H1 (cell line): ENCODE data around the gene SBSN. TPM values are rescaled to one million over a fixed set of nuclear protein-coding genes. Genes with fewer than 3 reads are reported as not detected.

Source experiments
- CTCF ChIA-PET: fragments of 300-600 bp; sonication (Branson Sonifier 250); formaldehyde crosslinking; loops from one replicate; lab custom pipeline; 2021; ENCODE audit not compliant: partially characterized antibody; lab: Charles Lee
- POLR2A ChIA-PET: fragments of 300-600 bp; sonication (Branson Sonifier 250); formaldehyde crosslinking; loops from one replicate; lab custom pipeline; 2021; ENCODE audit warnings: inconsistent platforms; ENCODE audit not compliant: partially characterized antibody; lab: Charles Lee
- DNase-seq, 2 experiments: peaks; one replicate each; pipeline versions ENCODE4 v3.0.0 to v3.0.0-alpha.2; 2010 to 2022; ENCODE audit warnings: low spot score in 2 of 2, low read depth in 1 of 2, mixed read lengths in 1 of 2
- FAIRE-seq: peaks from 2 replicates; lab custom pipeline; 2011; peaks lifted over from hg19 to GRCh38; lab: Jason Lieb, UNC
- H2AFZ ChIP-seq: 2 replicates; pipeline ENCODE4 v1.8.1; 2012; ENCODE audit warnings: low read length, inconsistent platforms
- H2AK5ac ChIP-seq: 2 replicates; pipeline ENCODE4 v1.6.1; 2013; ENCODE audit warnings: low read depth, low read length
- H2BK120ac ChIP-seq: replicated peaks from 2 replicates; pipeline ENCODE3; 2013; ENCODE audit warnings: low read depth, low read length, inconsistent platforms
- H2BK12ac ChIP-seq: 2 replicates; pipeline ENCODE4 v1.6.1; 2013; ENCODE audit warnings: low read depth, low read length
- H2BK15ac ChIP-seq: 2 replicates; pipeline ENCODE4 v1.6.1; 2013; ENCODE audit warnings: low read length
- H2BK20ac ChIP-seq: 2 replicates; pipeline ENCODE4 v1.6.1; 2013; ENCODE audit warnings: low read length
- H2BK5ac ChIP-seq: 2 replicates; pipeline ENCODE4 v1.6.1; 2013; ENCODE audit warnings: low read depth, low read length
- H3K14ac ChIP-seq: 2 replicates; pipeline ENCODE4 v1.6.1; 2013; ENCODE audit warnings: inconsistent platforms; ENCODE audit not compliant: insufficient read length
- H3K18ac ChIP-seq: 2 replicates; pipeline ENCODE4 v1.6.1; 2013; ENCODE audit warnings: low read length; ENCODE audit errors: extremely low read depth
- H3K23ac ChIP-seq: 2 replicates; pipeline ENCODE4 v1.6.1; 2013; ENCODE audit warnings: inconsistent platforms; ENCODE audit not compliant: insufficient read length
- H3K23me2 ChIP-seq: 2 replicates; pipeline ENCODE4 v1.6.1; 2013; ENCODE audit warnings: low read depth, low read length
- H3K27ac ChIP-seq: 2 replicates; pipeline ENCODE4 v1.6.1; 2011; ENCODE audit warnings: low read depth, low read length, inconsistent platforms
- H3K27me3 ChIP-seq, 4 experiments: replicated peaks in 1 of 4; 1 replicate in 1 of 4; 2 replicates in 3 of 4; pipeline versions ENCODE4 v1.6.1 to v1.8.1; 2011 to 2013; ENCODE audit warnings: low read length in 3 of 4, mild to moderate bottlenecking in 3 of 4, inconsistent platforms in 2 of 4, mixed read lengths in 2 of 4, moderate library complexity in 1 of 4; ENCODE audit not compliant: control insufficient read depth in 3 of 4, insufficient read depth in 3 of 4; ENCODE audit errors: extremely low read depth in 1 of 4
- H3K36me3 ChIP-seq, 4 experiments: 2 replicates each; pipeline versions ENCODE4 v1.6.1 to v1.8.1; 2011 to 2013; ENCODE audit warnings: mild to moderate bottlenecking in 4 of 4, low read length in 3 of 4, moderate library complexity in 2 of 4, control low read depth in 1 of 4, inconsistent platforms in 1 of 4; ENCODE audit not compliant: insufficient read depth in 4 of 4, control insufficient read depth in 2 of 4
- H3K4ac ChIP-seq: replicated peaks from 2 replicates; pipeline ENCODE3; 2013; ENCODE audit warnings: low read length, low read depth, mixed read lengths, inconsistent platforms; ENCODE audit not compliant: insufficient read length
- H3K4me1 ChIP-seq, 4 experiments: replicated peaks in 1 of 4; 1 replicate in 1 of 4; 2 replicates in 3 of 4; pipeline versions ENCODE4 v1.6.1 to v1.8.1; 2011 to 2013; ENCODE audit warnings: low read length in 3 of 4, inconsistent platforms in 2 of 4, mixed read lengths in 1 of 4; ENCODE audit not compliant: insufficient read depth in 4 of 4, control insufficient read depth in 3 of 4
- H3K4me2 ChIP-seq, 2 experiments: 2 replicates each; pipeline versions ENCODE4 v1.6.1 to v1.8.1; 2011 to 2013; ENCODE audit warnings: low read depth in 2 of 2, low read length in 2 of 2, control low read depth in 1 of 2, inconsistent platforms in 1 of 2, mild to moderate bottlenecking in 1 of 2; ENCODE audit not compliant: insufficient read depth in 1 of 2
- H3K4me3 ChIP-seq, 4 experiments: fragments of 200-600, 300-600 bp in 1 of 4; sonication (generic), shearing (Covaris generic), sonication (Bioruptor Twin) in 1 of 4; 2 replicates each; pipeline versions ENCODE4 v1.5.1 to v1.8.1; 2011 to 2016; ENCODE audit warnings: low read length in 4 of 4, low read depth in 3 of 4, control low read depth in 2 of 4, inconsistent platforms in 2 of 4, mild to moderate bottlenecking in 2 of 4, mixed read lengths in 1 of 4, moderate library complexity in 1 of 4; ENCODE audit not compliant: insufficient read depth in 2 of 4; ENCODE audit errors: extremely low read depth in 1 of 4
- H3K56ac ChIP-seq: replicated peaks from 2 replicates; pipeline ENCODE3; 2013; ENCODE audit warnings: low read depth, mild to moderate bottlenecking, mixed read lengths, low read length, inconsistent platforms; ENCODE audit not compliant: insufficient read length
- H3K79me1 ChIP-seq: 2 replicates; pipeline ENCODE4 v1.6.1; 2013; ENCODE audit warnings: low read depth, low read length, control low read depth
- H3K79me2 ChIP-seq, 2 experiments: 2 replicates each; pipeline versions ENCODE4 v1.6.1 to v1.8.1; 2012 to 2013; ENCODE audit warnings: low read length in 2 of 2, mild to moderate bottlenecking in 2 of 2, inconsistent platforms in 1 of 2; ENCODE audit not compliant: insufficient read depth in 2 of 2, control insufficient read depth in 1 of 2
- H3K9ac ChIP-seq, 4 experiments: replicated peaks in 1 of 4; 1 replicate in 1 of 4; 2 replicates in 3 of 4; pipeline versions ENCODE4 v1.6.1 to v1.8.1; 2011 to 2013; ENCODE audit warnings: low read depth in 3 of 4, low read length in 3 of 4, control low read depth in 2 of 4, mild to moderate bottlenecking in 2 of 4, moderate library complexity in 2 of 4, inconsistent platforms in 1 of 4; ENCODE audit errors: extremely low read depth in 1 of 4
- H3K9me3 ChIP-seq, 2 experiments: 2 replicates each; pipeline versions ENCODE4 v1.6.1 to v1.8.1; 2012 to 2013; ENCODE audit warnings: mild to moderate bottlenecking in 2 of 2, moderate library complexity in 2 of 2, control low read depth in 1 of 2, inconsistent platforms in 1 of 2, low read depth in 1 of 2, low read length in 1 of 2, mixed read lengths in 1 of 2; ENCODE audit not compliant: insufficient read depth in 2 of 2
- H4K20me1 ChIP-seq, 2 experiments: replicated peaks in 1 of 2; 2 replicates each; pipeline versions ENCODE3 to v1.8.1; 2011 to 2013; ENCODE audit warnings: inconsistent platforms in 2 of 2, low read length in 2 of 2, mild to moderate bottlenecking in 1 of 2; ENCODE audit not compliant: insufficient read depth in 2 of 2, control insufficient read depth in 1 of 2
- H4K5ac ChIP-seq: 2 replicates; pipeline ENCODE4 v1.6.1; 2013; ENCODE audit warnings: low read length, low read depth, mixed read lengths, inconsistent platforms; ENCODE audit not compliant: insufficient read length
- H4K8ac ChIP-seq: 2 replicates; pipeline ENCODE4 v1.8.0; 2013; ENCODE audit warnings: mild to moderate bottlenecking, moderate library complexity, low read length, inconsistent platforms; ENCODE audit not compliant: insufficient read depth; ENCODE audit errors: extremely low read depth
- H4K91ac ChIP-seq: replicated peaks from 2 replicates; pipeline ENCODE3; 2013; ENCODE audit warnings: low read length, mixed read lengths, inconsistent platforms; ENCODE audit not compliant: insufficient read length
- ATF2 ChIP-seq: IDR thresholded peaks from 2 replicates; pipeline ENCODE4 v1.6.1; 2012; ENCODE audit warnings: low read length, inconsistent platforms
- CEBPB ChIP-seq: IDR thresholded peaks from 2 replicates; pipeline ENCODE4 v1.6.1; 2012; ENCODE audit warnings: low read depth, low read length
- EP300 ChIP-seq, 2 experiments: IDR thresholded peaks; 1 replicate in 1 of 2; 2 replicates in 1 of 2; pipeline ENCODE4 v1.6.1; 2011 to 2012; ENCODE audit warnings: low read depth in 2 of 2, low read length in 2 of 2, mild to moderate bottlenecking in 2 of 2, borderline replicate concordance in 1 of 2, inconsistent platforms in 1 of 2, moderate library complexity in 1 of 2
- SIX5 ChIP-seq: IDR thresholded peaks from 2 replicates; pipeline ENCODE4 v1.6.1; 2011; ENCODE audit warnings: mild to moderate bottlenecking, low read depth, low read length
- SP2 ChIP-seq: IDR thresholded peaks from 2 replicates; pipeline ENCODE4 v1.6.1; 2012; ENCODE audit warnings: mild to moderate bottlenecking, low read length, inconsistent platforms
- SP4 ChIP-seq: IDR thresholded peaks from 2 replicates; pipeline ENCODE4 v1.6.1; 2012; ENCODE audit warnings: low read length, inconsistent platforms
- TBP ChIP-seq: IDR thresholded peaks from 2 replicates; pipeline ENCODE4 v1.6.1; 2011; ENCODE audit warnings: low read depth, low read length, improper control_type of control experiment
- WGBS, 2 experiments: shearing (Covaris generic) in 1 of 2; methylation state at CpG; one replicate each; pipeline versions ENCODE4 v1.1.6 to v1.1.7; 2013 to 2015; ENCODE audit warnings: low lambda C conversion rate in 2 of 2, mixed read lengths in 2 of 2, inconsistent platforms in 1 of 2, low coverage in 1 of 2, missing lambda C conversion rate in 1 of 2; ENCODE audit not compliant: insufficient replicate concordance in 2 of 2, insufficient coverage in 1 of 2, insufficient read length in 1 of 2; ENCODE audit errors: extremely low coverage in 1 of 2, missing lambda C conversion rate in 1 of 2; 5-methylcytosine and 5-hydroxymethylcytosine counted together
- polyA plus RNA-seq, 7 experiments: library from polyadenylated mRNA; depleted of rRNA in 3 of 7; stranded (reverse) in 5 of 7; unstranded in 2 of 7; fragments of >200 nt in 5 of 7; fragments of 200-250 nt in 2 of 7; gene quantifications; 1 replicate in 5 of 7; 2 replicates in 1 of 7; 4 replicates in 1 of 7; pipeline versions ENCODE4 v1.2.1 to v1.2.3, GENCODE V29; 2011 to 2013; ENCODE audit warnings: missing spikeins in 2 of 7, mixed read lengths in 2 of 7
- total RNA-seq: library from RNA; stranded (reverse); fragmentation: NEBNext Ultra II Directional; extraction: Animal tissue kit (Norgen Biotek cat#: 25700); gene quantifications from 2 replicates; pipeline ENCODE4 v1.2.1, GENCODE V29; 2021
- TF ChIP-seq, protein P1 (sequence below): IDR thresholded peaks from 2 replicates; pipeline ENCODE4 v1.6.1; 2011; ENCODE audit warnings: low read length, improper control_type of control experiment

Gene SBSN
- total and polyA plus RNA-seq, 2 of the 8 experiments (the other 6 are each of a cell fraction or from before 2014, with no cell fraction given): not detected

GRCh38 chr19:35529241-35530218 is 1.4 kb upstream of the SBSN start:
- H2BK12ac ChIP-seq: no peak overlapping the region
- H4K20me1 ChIP-seq: no peaks in the 10 kb centered on the region
- H2AFZ ChIP-seq: no peak overlapping the region
- H3K4me1 ChIP-seq: peaks cover 0 to 21% (median 11%) of the 10 kb centered on the region in 4 experiments; a peak in 6 of 7 replicates
- H2AK5ac ChIP-seq: no peak overlapping the region
- ChIA-PET CTCF (interaction anchor here (1.1 to 2.9 kb wide), 4 partner anchors 8 to 35 kb away, joined by 3 to 14 read pairs (median 6); no protein-coding TSS in a partner anchor), POLR2A (interaction anchor here (0.8 to 1.6 kb wide), 7 partner anchors 9 to 34 kb away, joined by 3 to 4 read pairs (median 3); no protein-coding TSS in a partner anchor)
- no peak overlapping the region for H2BK15ac ChIP-seq
- no peak overlapping the region for H4K91ac ChIP-seq
- H3K79me2 ChIP-seq: no peaks in the 10 kb centered on the region
- no peak overlapping the region for H2BK20ac ChIP-seq
- H3K23ac ChIP-seq: no peak overlapping the region
- H3K18ac ChIP-seq: no peak overlapping the region
- no peak overlapping the region for H3K4ac ChIP-seq
- H4K8ac ChIP-seq: no peak overlapping the region
- WGBS, 2 experiments: 88% methylated on average over 18 of the region's 19 CpGs; no CpG with 5 or more reads in 1 of the 2 experiments
- no peak overlapping the region for H3K14ac ChIP-seq
- H3K9me3 ChIP-seq: no peaks in the 10 kb centered on the region
- peaks cover 4% of the 10 kb centered on the region; the same call in 1 of the 2 replicates for H3K23me2 ChIP-seq
- DNase-seq (no peak), FAIRE-seq (no peak)
- peaks cover 0 to 20% (median 14%) of the 10 kb centered on the region in 4 experiments; a peak in 6 of 7 replicates for H3K27me3 ChIP-seq
- no peak overlapping the region for H4K5ac ChIP-seq
- no peak overlapping the region for H2BK120ac ChIP-seq
- H3K56ac ChIP-seq: no peak overlapping the region
- no peaks in the 10 kb centered on the region for H3K79me1 ChIP-seq
- H3K4me3 ChIP-seq: no peak overlapping the region
- H3K36me3 ChIP-seq: no peaks in the 10 kb centered on the region
- H3K4me2 ChIP-seq: no peak overlapping the region
- H2BK5ac ChIP-seq: no peak overlapping the region
- no peak overlapping the region for H3K9ac ChIP-seq
- no peak overlapping the region for H3K27ac ChIP-seq
- no peak for TF ChIP-seq TBP
- no peak for TF ChIP-seq SP4
- no peak for TF ChIP-seq CEBPB
- no peak for TF ChIP-seq SP2
- no peak for TF ChIP-seq SIX5
- TF ChIP-seq ATF2: no peak
- TF ChIP-seq, protein P1, sequence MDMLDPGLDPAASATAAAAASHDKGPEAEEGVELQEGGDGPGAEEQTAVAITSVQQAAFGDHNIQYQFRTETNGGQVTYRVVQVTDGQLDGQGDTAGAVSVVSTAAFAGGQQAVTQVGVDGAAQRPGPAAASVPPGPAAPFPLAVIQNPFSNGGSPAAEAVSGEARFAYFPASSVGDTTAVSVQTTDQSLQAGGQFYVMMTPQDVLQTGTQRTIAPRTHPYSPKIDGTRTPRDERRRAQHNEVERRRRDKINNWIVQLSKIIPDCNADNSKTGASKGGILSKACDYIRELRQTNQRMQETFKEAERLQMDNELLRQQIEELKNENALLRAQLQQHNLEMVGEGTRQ: no peak
- TF ChIP-seq EP300 (IDR thresholded peaks at IDR 0.05; ENCODE audit: borderline replicate concordance in 1 of 2, low read depth in 2 of 2, low read length in 2 of 2): no peak
